ENCODE data around the gene DHX30.
"Not testable (repeated sequence)": the region's sequence is repeated elsewhere in the genome, so short reads cannot be mapped to it uniquely, and the experiment has no call there.

The DHX30 gene, protein sequence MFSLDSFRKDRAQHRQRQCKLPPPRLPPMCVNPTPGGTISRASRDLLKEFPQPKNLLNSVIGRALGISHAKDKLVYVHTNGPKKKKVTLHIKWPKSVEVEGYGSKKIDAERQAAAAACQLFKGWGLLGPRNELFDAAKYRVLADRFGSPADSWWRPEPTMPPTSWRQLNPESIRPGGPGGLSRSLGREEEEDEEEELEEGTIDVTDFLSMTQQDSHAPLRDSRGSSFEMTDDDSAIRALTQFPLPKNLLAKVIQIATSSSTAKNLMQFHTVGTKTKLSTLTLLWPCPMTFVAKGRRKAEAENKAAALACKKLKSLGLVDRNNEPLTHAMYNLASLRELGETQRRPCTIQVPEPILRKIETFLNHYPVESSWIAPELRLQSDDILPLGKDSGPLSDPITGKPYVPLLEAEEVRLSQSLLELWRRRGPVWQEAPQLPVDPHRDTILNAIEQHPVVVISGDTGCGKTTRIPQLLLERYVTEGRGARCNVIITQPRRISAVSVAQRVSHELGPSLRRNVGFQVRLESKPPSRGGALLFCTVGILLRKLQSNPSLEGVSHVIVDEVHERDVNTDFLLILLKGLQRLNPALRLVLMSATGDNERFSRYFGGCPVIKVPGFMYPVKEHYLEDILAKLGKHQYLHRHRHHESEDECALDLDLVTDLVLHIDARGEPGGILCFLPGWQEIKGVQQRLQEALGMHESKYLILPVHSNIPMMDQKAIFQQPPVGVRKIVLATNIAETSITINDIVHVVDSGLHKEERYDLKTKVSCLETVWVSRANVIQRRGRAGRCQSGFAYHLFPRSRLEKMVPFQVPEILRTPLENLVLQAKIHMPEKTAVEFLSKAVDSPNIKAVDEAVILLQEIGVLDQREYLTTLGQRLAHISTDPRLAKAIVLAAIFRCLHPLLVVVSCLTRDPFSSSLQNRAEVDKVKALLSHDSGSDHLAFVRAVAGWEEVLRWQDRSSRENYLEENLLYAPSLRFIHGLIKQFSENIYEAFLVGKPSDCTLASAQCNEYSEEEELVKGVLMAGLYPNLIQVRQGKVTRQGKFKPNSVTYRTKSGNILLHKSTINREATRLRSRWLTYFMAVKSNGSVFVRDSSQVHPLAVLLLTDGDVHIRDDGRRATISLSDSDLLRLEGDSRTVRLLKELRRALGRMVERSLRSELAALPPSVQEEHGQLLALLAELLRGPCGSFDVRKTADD

GRCh38 chr3:47802734-47803479, at the start of gene DHX30:
DHX30 (plus strand) TSS chr3:47803138; CDS start chr3:47810684, 7,546 bp downstream.
- DNase-seq: peak; percentile 91

DNA sequence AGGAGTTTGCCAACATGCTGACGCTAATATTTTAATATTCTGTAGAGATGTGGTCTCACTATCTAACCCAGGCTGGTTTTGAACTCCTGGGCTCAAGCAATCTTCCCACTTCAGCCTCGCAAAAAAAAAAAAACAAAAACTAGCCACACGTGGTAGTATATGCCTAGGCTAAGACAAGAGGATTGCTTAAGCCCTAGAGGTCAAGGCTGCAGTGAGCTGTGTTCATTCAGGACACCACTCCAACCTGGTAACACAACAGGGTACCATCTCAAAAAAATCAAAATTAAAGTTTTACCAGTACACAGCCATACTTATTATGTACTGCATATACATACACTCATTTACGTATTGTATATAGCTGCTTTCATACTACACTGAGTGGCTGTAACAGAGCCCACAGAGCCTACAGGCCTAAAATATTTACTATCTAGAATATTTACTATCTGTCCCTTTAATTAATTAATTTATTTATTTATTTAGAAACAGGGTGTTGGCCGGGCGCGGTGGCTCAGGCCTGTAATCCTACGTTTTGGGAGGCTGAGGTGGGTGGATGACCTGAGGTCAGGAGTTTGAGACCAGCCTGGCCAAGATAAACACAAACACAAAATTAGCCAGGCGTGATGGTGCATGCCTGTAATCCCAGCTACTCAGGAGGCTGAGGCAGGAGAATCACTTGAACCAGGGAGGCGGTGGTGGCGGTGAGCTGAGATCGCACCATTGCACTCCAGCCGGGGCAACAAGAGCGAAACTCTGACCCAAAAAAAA, 44.5 kb upstream of the DHX30 start:
- DNase-seq: no peak

DNA sequence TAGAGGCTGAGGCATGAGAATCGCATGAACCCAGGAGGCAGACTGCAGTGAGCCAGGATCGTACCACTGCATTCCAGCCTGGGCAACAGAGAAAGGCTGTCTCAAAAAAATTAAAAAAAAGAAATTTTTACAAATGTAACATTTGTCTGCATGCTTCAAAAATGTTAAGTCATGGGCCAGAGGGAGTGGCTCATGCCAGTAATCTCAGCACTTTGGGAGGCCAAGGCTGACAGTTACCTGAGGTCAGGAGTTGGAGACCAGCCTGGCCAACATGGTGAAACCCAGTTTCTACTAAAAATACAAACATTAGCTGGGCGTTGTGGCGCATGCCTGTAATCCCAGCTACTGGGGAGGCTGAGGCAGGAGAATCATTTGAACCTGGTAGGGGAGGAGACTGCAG, 42.7 kb upstream of the DHX30 start:
- DNase-seq: not testable (repeated sequence)

GRCh38 chr3:47761046-47761445, 41.9 kb upstream of the DHX30 start:
- no peak for DNase-seq

DNA sequence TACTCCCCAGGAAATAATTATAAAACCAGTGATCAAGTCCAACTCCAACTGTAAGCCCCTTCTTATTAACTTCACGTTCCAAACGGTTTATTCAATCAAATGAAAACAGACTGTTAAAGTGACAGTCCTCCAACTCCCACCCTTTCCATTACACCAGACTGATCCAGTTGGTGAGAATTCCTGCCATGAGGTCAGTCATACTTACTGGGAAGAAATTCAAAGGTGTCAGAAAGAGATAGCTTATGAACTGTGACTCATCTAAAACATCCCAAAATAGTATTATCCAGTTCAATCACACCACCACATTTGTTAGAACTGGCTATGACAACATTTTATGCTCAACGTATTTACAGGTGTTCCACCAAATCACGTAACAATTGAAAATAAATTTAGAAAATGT, 40.7 kb upstream of the DHX30 start:
- no peak for DNase-seq

GRCh38 chr3:47766186-47766585, 36.8 kb upstream of the DHX30 start:
- DNase-seq: no peak

GRCh38 chr3:47772047-47772446, 30.9 kb upstream of the DHX30 start:
- DNase-seq: no peak

DNA sequence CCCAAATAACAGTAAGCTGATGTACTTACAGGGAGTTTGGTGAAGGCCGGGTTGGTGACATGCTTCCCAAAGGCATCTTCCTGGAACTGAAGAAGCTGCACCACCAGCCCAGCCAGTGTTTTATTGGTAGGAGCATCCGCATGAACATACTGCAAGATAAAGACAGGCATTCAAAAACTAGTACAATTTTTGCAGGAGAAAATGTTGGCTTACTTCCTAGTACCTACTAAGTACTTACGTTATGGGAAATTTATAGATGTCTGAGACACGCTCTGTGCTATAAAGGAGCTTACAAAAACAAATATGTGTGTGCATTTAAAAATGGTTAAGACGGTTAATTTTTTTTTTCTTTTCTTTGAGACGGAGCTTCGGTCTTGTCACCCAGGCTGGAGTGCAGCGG, 30.1 kb upstream of the DHX30 start:
- DNase-seq: no peak

GRCh38 chr3:47778746-47779145, 24.2 kb upstream of the DHX30 start:
- no peak for DNase-seq

GRCh38 chr3:47780741-47781684, 21.9 kb upstream of the DHX30 start:
- peak; percentile 59 for DNase-seq

DNA sequence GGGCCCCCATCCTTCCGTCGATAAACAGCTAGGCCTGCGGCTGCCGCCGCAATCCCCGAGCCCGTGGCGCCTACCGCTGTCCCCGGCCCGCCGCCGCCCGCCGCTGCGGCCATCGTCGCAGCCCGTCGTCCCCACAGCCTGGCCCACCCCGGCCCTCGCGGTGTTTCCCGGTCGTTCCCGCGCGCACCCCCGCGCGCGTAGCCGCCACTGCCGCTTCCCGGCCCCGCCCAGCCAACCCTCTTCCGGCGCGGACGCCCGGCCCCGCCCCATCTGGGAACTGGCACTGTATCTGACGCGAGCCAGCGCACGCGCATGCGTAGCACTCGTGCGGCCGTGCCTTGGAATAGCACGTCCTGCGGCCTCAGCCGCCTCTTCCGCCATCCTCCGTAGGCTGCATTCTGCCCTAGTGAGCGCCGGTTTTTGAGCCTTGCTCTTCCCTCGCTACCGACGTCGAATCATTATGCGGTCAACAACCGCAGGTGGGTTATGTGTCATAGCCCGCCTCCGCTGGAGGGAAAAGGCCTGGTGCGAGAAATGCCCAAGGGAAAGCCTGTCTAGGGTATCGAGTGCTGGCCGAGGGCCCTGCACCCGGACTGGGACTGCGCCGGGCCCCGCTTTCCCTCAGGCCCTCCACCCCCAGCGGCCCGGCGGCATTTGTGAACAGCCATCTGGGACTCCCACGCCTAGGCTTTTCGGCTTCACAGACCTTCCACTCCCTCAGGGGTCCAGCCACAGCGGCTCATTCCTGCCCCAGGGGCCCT, 21.1 kb upstream of the DHX30 start, which contains the start of gene SMARCC1:
Gene SMARCC1, minus strand, starts transcription at position 209 of the 761 bp plus-strand sequence. Its CDS starts 96 bp downstream, at position 113.
- DNase-seq: peak; percentile 98

DNA sequence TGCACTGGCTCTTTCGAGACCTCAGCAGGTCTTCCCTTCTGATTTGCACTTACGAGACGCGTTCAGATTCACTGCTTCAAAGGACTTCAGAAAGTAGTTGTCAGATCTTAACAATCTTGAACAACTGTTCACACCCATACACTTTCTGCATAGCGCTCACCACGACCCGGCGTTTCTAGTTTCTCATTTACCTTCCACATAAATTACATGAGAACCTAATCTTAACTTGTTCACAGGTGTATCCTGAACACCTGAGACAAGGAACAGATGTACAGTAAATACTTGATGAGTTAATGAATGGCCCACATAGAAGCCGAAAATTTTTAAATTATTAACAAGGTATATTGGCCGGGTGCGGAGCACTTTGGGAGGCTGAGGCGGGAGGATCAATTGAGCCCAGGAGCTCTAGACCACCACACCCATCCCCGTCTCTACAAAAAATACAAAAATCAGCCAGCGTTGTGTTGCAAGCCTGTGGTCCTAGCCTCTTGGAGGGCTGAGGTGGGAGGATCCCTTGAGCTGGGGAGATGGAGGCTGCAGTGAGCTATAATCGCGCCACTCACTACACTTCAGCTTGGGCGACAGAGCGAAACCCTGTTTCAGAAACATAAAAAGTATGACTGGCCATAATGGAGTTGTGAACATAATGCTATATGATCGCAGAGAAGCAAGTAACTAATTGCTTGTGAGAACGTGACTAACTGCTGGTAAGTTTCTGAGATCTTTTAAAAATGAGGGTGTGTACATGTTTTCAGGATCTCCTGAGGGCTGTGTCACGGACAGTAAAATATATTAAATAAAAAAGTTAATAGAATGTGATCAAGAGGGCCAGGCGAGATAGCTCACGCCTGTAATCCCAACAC, 20.3 kb upstream of the DHX30 start:
- no peak for DNase-seq

- no peak for DNase-seq
Measured at GRCh38 chr3:47783673-47784072, 19.3 kb upstream of the DHX30 start.

DNA sequence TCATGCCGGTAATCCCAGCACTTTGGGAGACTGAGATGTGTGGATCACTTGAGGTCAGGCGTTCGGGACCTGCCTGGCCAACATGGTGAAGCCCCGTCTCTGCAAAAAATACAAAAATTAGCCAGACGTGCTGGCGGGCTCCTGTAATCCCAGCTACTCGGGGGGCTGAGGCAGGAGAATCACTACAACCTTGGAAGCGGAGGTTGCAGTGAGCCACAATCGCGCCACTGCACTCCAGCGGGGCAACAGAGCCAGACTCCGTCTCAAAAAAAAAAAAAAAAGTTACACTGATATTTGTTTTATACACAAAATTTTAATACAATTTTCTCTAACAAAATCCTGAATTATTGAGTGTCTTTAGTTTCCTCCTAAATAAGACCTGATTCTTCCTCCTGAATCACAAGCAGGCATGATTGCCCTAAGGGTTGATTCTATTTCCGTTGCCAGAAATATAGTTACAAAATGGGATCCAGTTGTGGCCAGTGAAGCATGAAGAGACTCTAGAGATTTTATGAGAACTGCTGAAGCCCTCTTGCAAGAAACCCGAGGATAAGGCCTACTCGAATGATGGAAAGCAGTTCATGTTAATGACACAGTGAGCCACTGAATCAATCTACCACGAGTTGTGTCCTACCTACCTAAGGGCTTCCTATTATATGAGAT, 11.6 kb upstream of the DHX30 start:
- no peak for DNase-seq

DNA sequence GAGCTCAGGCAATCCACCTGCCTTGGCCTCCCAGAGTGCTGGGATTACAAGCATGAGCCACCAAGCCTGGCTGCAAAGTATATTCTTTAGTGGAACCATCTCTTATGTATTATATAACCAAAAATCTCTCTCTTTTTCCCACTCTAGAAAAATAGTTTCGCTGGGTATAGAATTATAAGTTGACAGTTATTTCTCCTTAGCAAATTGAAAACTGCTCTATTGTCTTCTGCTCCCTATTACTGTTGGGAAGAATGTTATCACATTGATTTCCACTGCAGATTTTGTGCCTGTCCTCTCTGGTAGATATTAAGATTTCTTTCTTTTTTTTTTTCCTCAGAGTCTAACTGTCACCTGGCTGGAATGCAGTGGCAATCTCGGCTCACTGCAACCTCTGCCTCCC, 10.2 kb upstream of the DHX30 start:
- DNase-seq: no peak

DNA sequence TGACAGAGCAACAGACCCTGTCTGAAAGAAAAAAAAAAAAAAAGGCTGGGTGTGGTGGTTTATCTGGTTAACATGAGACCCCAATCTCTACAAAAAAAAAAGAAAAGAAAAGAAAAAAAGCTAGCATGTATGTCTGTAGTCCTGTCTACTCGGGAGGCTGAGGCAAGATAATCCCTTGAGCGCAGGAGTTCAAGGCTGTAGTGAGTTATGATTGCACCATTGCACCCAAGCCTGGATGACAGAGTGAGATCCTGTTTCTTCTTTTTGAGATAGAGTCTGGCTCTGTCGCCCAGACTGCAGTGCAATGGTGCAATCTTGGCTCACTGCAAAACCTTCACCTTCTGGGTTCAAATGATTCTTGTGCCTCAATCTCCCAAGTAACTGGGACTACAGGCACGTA, 8.4 kb upstream of the DHX30 start:
- no peak for DNase-seq

DNA sequence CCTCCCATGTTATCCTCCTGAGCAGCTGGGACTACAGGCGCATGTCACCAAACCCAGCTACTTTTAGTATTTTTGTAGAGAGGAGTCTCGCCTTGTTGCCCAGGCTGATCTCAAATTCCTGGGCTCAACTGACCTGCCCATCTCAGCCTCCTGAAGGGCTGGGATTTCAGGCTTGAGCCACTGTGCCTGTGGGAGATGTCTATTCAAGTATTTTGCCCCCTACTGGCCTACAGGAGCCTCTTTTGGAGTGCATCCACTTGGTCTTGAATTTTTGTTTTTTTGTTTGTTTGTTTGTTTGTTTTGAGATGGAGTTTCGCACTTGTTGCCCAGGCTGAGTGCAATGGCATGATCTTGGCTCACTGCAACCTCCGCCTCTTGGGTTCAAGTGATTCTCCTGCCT, 3.2 kb upstream of the DHX30 start:
- no peak for DNase-seq

DNA sequence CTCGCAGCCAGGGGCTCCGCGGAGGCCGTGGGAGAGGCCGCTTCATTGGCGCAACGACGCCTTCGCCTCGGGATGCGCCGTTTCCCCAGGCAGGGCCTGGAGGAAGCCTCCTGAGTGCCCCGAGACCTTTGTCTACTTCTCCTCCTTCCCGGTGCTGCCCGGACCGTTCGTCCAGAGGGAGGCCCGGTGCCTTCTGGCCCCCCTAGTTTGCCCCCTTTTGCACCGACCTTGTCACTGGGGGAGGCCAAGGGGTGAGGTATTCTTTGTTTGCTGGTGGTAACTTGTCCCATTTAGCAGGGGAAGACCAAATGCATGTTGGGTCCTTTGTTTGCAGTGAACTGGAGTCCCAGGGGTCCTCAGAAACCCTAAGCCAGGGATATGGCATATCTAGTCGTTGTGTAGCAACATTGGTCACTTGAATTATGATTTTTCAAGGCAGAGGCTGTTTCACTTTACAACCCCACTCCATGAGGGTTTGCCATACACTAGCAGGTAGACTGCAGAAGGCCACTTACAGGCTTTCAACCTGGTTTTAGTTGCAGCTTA, 615 bp downstream of the DHX30 start:
- DNase-seq: no peak

Data from midbrain (tissue), 1 donor.